G401 (cell line): Measurements from ENCODE around the gene GRB10. TPM values are rescaled to one million over a fixed set of nuclear protein-coding genes. Genes with fewer than 3 reads are reported as not detected.
A peak's percentile ranks its signal among the peaks of the same experiment; 100 is the strongest.

Source experiments
- DNase-seq: peaks from one replicate; pipeline ENCODE4 v3.0.0-alpha.2; 2015; ENCODE audit warnings: low spot score
- in situ Hi-C: cut with HindIII; loops from 2 replicates; pipeline ENCODE4 v1.10.0; 2016; ENCODE audit warnings: low sequenced_read_pairs, mixed read lengths
- total RNA-seq: library from RNA; depleted of rRNA; stranded (reverse); fragments of >200 nt; shearing (Covaris generic); gene quantifications from 2 replicates; pipeline ENCODE4 v1.2.3, GENCODE V29; 2014

Gene GRB10
- total RNA-seq, 1 experiment from 2014 or later, result not detected

GRCh38 chr7:50610521-50611277, 172.0 kb downstream of the GRB10 start:
- in situ Hi-C loops, result no loop called here
- no peak for DNase-seq

- in situ Hi-C loops, result no loop called here
- DNase-seq, result no peak
Measured at GRCh38 chr7:50608196-50608906, 174.3 kb downstream of the GRB10 start.

GRCh38 chr7:50607524-50608125, 175.1 kb downstream of the GRB10 start:
- in situ Hi-C loops, result no loop called here
- no peak for DNase-seq

- in situ Hi-C loops, result no loop called here
- no peak for DNase-seq
Measured at GRCh38 chr7:50605059-50605458, 177.6 kb downstream of the GRB10 start.

GRCh38 chr7:50603287-50603686, 179.4 kb downstream of the GRB10 start:
- in situ Hi-C loops, result no loop called here
- no peak for DNase-seq

- DNase-seq, result no peak
- in situ Hi-C loops, result no loop called here
Measured at GRCh38 chr7:50599385-50599784, 183.3 kb downstream of the GRB10 start.

GRCh38 chr7:50598460-50599343, 184.0 kb downstream of the GRB10 start:
- no peak for DNase-seq
- in situ Hi-C loops, result no loop called here

GRCh38 chr7:50596484-50596883, 186.2 kb downstream of the GRB10 start:
- in situ Hi-C loops, result no loop called here
- no peak for DNase-seq

GRCh38 chr7:50595491-50596102, 187.1 kb downstream of the GRB10 start:
- DNase-seq, result peak; percentile 56
- in situ Hi-C loops, result no loop called here

GRCh38 chr7:50594734-50595485, 187.8 kb downstream of the GRB10 start:
- in situ Hi-C loops, result no loop called here
- DNase-seq, result no peak

GRCh38 chr7:50594136-50594535, 188.6 kb downstream of the GRB10 start:
- in situ Hi-C loops, result no loop called here
- no peak for DNase-seq

GRCh38 chr7:50592940-50593339, 189.8 kb downstream of the GRB10 start:
- in situ Hi-C loops, result no loop called here
- DNase-seq, result no peak

- in situ Hi-C loops, result no loop called here
- no peak for DNase-seq
Measured at GRCh38 chr7:50591480-50592438, 190.9 kb downstream of the GRB10 start.

GRCh38 chr7:50591098-50591479, 191.6 kb downstream of the GRB10 start:
- DNase-seq, result no peak
- in situ Hi-C loops, result no loop called here

GRCh38 chr7:50590535-50590934, 192.2 kb downstream of the GRB10 start:
- in situ Hi-C loops, result no loop called here
- DNase-seq, result no peak

- in situ Hi-C loops, result no loop called here
Measured at GRCh38 chr7:50589364-50589763, 193.3 kb downstream of the GRB10 start.

GRCh38 chr7:50588937-50589336, 193.8 kb downstream of the GRB10 start:
- no peak for DNase-seq
- in situ Hi-C loops, result no loop called here

More at GRCh38 chr7:50589364-50589763, 193.3 kb downstream of the GRB10 start:
- no peak for DNase-seq
